Mesenchymal stem cell (in vitro differentiated cells and primary cell): ENCODE results near the gene GDPD2.

Source experiments
- DNase-seq: peaks from one replicate; pipeline ENCODE4 v3.0.0-alpha.2; 2013
- H2AFZ ChIP-seq: one replicate; pipeline ENCODE4 v1.6.1; 2013; ENCODE audit warnings: low read depth, mild to moderate bottlenecking, control low read depth, inconsistent platforms, low read length, moderate library complexity
- H2AK5ac ChIP-seq: 2 replicates; pipeline ENCODE4 v1.6.1; 2013; ENCODE audit warnings: low read length, moderate library complexity, mild to moderate bottlenecking, inconsistent platforms; ENCODE audit not compliant: severe bottlenecking
- H2BK120ac ChIP-seq: one replicate; pipeline ENCODE4 v1.6.1; 2013; ENCODE audit warnings: low read depth, mild to moderate bottlenecking, inconsistent platforms, low read length, moderate library complexity
- H2BK12ac ChIP-seq, 2 experiments: one replicate each; pipeline ENCODE4 v1.6.1; 2013; ENCODE audit warnings: inconsistent platforms in 2 of 2, low read length in 2 of 2, mild to moderate bottlenecking in 2 of 2, moderate library complexity in 2 of 2, control low read depth in 1 of 2
- H2BK15ac ChIP-seq: one replicate; pipeline ENCODE4 v1.6.1; 2013; ENCODE audit warnings: mild to moderate bottlenecking, low read depth, inconsistent platforms; ENCODE audit not compliant: poor library complexity, severe bottlenecking
- H2BK5ac ChIP-seq: 2 replicates; pipeline ENCODE4 v1.6.1; 2013; ENCODE audit warnings: low read depth, mild to moderate bottlenecking, low read length, control low read depth, inconsistent platforms; ENCODE audit not compliant: poor library complexity, severe bottlenecking
- H3K14ac ChIP-seq, 2 experiments: one replicate each; pipeline ENCODE4 v1.6.1; 2013; ENCODE audit warnings: inconsistent platforms in 2 of 2, low read length in 2 of 2, control low read depth in 1 of 2, mild to moderate bottlenecking in 1 of 2, moderate library complexity in 1 of 2
- H3K18ac ChIP-seq, 2 experiments: one replicate each; pipeline ENCODE4 v1.6.1; 2013; ENCODE audit warnings: inconsistent platforms in 2 of 2, low read length in 2 of 2, control low read depth in 1 of 2, low read depth in 1 of 2, mild to moderate bottlenecking in 1 of 2
- H3K23ac ChIP-seq, 2 experiments: one replicate each; pipeline ENCODE4 v1.6.1; 2013; ENCODE audit warnings: inconsistent platforms in 2 of 2, low read length in 2 of 2, mild to moderate bottlenecking in 2 of 2, moderate library complexity in 2 of 2, control low read depth in 1 of 2
- H3K27ac ChIP-seq: 2 replicates; pipeline ENCODE4 v1.5.1; 2013; ENCODE audit warnings: mild to moderate bottlenecking, moderate library complexity, low read length, control low read depth, inconsistent platforms; ENCODE audit not compliant: poor library complexity, severe bottlenecking
- H3K27me3 ChIP-seq, 2 experiments: 2 replicates each; pipeline versions ENCODE4 v1.6.1 to v1.7.0; 2013; ENCODE audit warnings: low read length in 2 of 2, mild to moderate bottlenecking in 2 of 2, moderate library complexity in 2 of 2, control low read depth in 1 of 2, inconsistent platforms in 1 of 2; ENCODE audit not compliant: control insufficient read depth in 1 of 2, insufficient read depth in 1 of 2
- H3K36me3 ChIP-seq, 2 experiments: 2 replicates each; pipeline versions ENCODE4 v1.6.1 to v1.7.0; 2013; ENCODE audit warnings: low read length in 2 of 2, control low read depth in 1 of 2, inconsistent platforms in 1 of 2, low read depth in 1 of 2, mild to moderate bottlenecking in 1 of 2; ENCODE audit not compliant: insufficient read depth in 2 of 2, control insufficient read depth in 1 of 2
- H3K4ac ChIP-seq, 2 experiments: one replicate each; pipeline ENCODE4 v1.6.1; 2013; ENCODE audit warnings: inconsistent platforms in 2 of 2, low read length in 2 of 2, mild to moderate bottlenecking in 2 of 2, moderate library complexity in 2 of 2, control low read depth in 1 of 2, low read depth in 1 of 2
- H3K4me1 ChIP-seq: 2 replicates; pipeline ENCODE4 v1.6.1; 2013; ENCODE audit warnings: low read depth, low read length, control low read depth; ENCODE audit not compliant: control insufficient read depth, insufficient read depth
- H3K4me2 ChIP-seq: 2 replicates; pipeline ENCODE4 v1.6.1; 2013; ENCODE audit warnings: low read length, mild to moderate bottlenecking, inconsistent platforms; ENCODE audit not compliant: poor library complexity, severe bottlenecking
- H3K4me3 ChIP-seq, 2 experiments: 2 replicates each; pipeline versions ENCODE4 v1.5.1 to v1.7.0; 2013; ENCODE audit warnings: low read length in 2 of 2, mild to moderate bottlenecking in 2 of 2, control low read depth in 1 of 2, low read depth in 1 of 2; ENCODE audit not compliant: insufficient read depth in 1 of 2
- H3K79me1 ChIP-seq: replicated peaks from 2 replicates; pipeline ENCODE4 v1.6.1; 2013; ENCODE audit warnings: mild to moderate bottlenecking, control low read depth, low read length, inconsistent platforms; ENCODE audit not compliant: poor library complexity, severe bottlenecking
- H3K9ac ChIP-seq: 2 replicates; pipeline ENCODE4 v1.7.0; 2013; ENCODE audit warnings: mild to moderate bottlenecking, low read length, moderate library complexity
- H3K9me3 ChIP-seq: 2 replicates; pipeline ENCODE4 v1.7.0; 2013; ENCODE audit warnings: mild to moderate bottlenecking, low read length; ENCODE audit not compliant: control insufficient read depth
- H4K8ac ChIP-seq: one replicate; pipeline ENCODE4 v1.6.1; 2013; ENCODE audit warnings: inconsistent platforms, mild to moderate bottlenecking, low read length, moderate library complexity
- H4K91ac ChIP-seq: one replicate; pipeline ENCODE4 v1.6.1; 2013; ENCODE audit warnings: mild to moderate bottlenecking, low read length, inconsistent platforms
- WGBS: methylation state at CpG from one replicate; pipeline ENCODE4 v1.1.7; 2013; ENCODE audit warnings: mixed read lengths; 5-methylcytosine and 5-hydroxymethylcytosine counted together

Gene GDPD2

GRCh38 chrX:70444946-70445656 is 22.0 kb downstream of the GDPD2 start:
- DNase-seq: no peak
- H2BK15ac ChIP-seq: no peak overlapping the region
- peak overlapping the region; percentile 22 for H3K4me2 ChIP-seq
- no peak overlapping the region for H2BK12ac ChIP-seq
- no peaks in the 10 kb centered on the region for H3K9me3 ChIP-seq
- no peak overlapping the region for H2AFZ ChIP-seq
- no peak overlapping the region for H3K4ac ChIP-seq
- no peaks in the 10 kb centered on the region for H3K79me1 ChIP-seq
- H2BK5ac ChIP-seq: no peak overlapping the region
- H3K4me1 ChIP-seq: peaks cover 2% of the 10 kb centered on the region
- no peak overlapping the region for H2BK120ac ChIP-seq
- peaks cover 39 to 77% of the 10 kb centered on the region in 2 experiments for H3K27me3 ChIP-seq
- H3K4me3 ChIP-seq: no peak overlapping the region
- no peaks in the 10 kb centered on the region for H3K36me3 ChIP-seq
- no peak overlapping the region for H4K91ac ChIP-seq
- no peak overlapping the region for H3K23ac ChIP-seq
- no peak overlapping the region for H3K18ac ChIP-seq
- no peak overlapping the region for H2AK5ac ChIP-seq
- 41% methylated on average over 29 of the region's 61 CpGs for WGBS
- H3K9ac ChIP-seq: no peak overlapping the region
- H3K14ac ChIP-seq: no peak overlapping the region
- H4K8ac ChIP-seq: no peak overlapping the region
- H3K27ac ChIP-seq: no peak overlapping the region

- no peaks in the 10 kb centered on the region for H3K36me3 ChIP-seq
- H2AK5ac ChIP-seq: no peak overlapping the region
- H2BK12ac ChIP-seq: no peak overlapping the region
- no peak overlapping the region for H2BK15ac ChIP-seq
- no peak overlapping the region for H2AFZ ChIP-seq
- no peak overlapping the region for H3K4me2 ChIP-seq
- H4K91ac ChIP-seq: no peak overlapping the region
- no peak for DNase-seq
- no peak overlapping the region for H3K4me3 ChIP-seq
- 93% methylated on average over 8 of the region's 9 CpGs for WGBS
- peaks cover 2% of the 10 kb centered on the region for H3K4me1 ChIP-seq
- no peak overlapping the region for H2BK5ac ChIP-seq
- H3K4ac ChIP-seq: no peak overlapping the region
- H4K8ac ChIP-seq: no peak overlapping the region
- no peak overlapping the region for H3K9ac ChIP-seq
- H3K9me3 ChIP-seq: no peaks in the 10 kb centered on the region
- H3K27me3 ChIP-seq: peaks cover 39 to 77% of the 10 kb centered on the region in 2 experiments
- H3K23ac ChIP-seq: no peak overlapping the region
- no peaks in the 10 kb centered on the region for H3K79me1 ChIP-seq
- no peak overlapping the region for H2BK120ac ChIP-seq
- no peak overlapping the region for H3K14ac ChIP-seq
- no peak overlapping the region for H3K27ac ChIP-seq
- H3K18ac ChIP-seq: no peak overlapping the region
Observed at GRCh38 chrX:70445951-70446350, 22.8 kb downstream of the GDPD2 start.

- Histone ChIP-seq H3K36me3 (no peaks in the 10 kb centered on the region), H3K9ac (no peak overlapping the region), H3K23ac (no peak overlapping the region), H4K8ac (no peak overlapping the region), H4K91ac (no peak overlapping the region), H3K27ac (no peak overlapping the region), H3K14ac (no peak overlapping the region), H2AFZ (no peak overlapping the region), H2AK5ac (no peak overlapping the region), H2BK120ac (no peak overlapping the region), H3K4ac (no peak overlapping the region), H2BK5ac (no peak overlapping the region), H3K9me3 (no peaks in the 10 kb centered on the region), H3K79me1 (no peaks in the 10 kb centered on the region), H3K4me2 (no peak overlapping the region), H3K18ac (no peak overlapping the region), H2BK15ac (no peak overlapping the region), H3K4me3 (no peak overlapping the region), H2BK12ac (no peak overlapping the region), H3K4me1 (peaks cover 2% of the 10 kb centered on the region), H3K27me3 (peaks cover 36 to 73% of the 10 kb centered on the region in 2 experiments)
- 90% methylated on average over 7 of the region's 16 CpGs for WGBS
- no peak for DNase-seq
Observed at GRCh38 chrX:70446380-70447350, 23.6 kb downstream of the GDPD2 start.

GRCh38 chrX:70449457-70449966 is 26.4 kb downstream of the GDPD2 start:
- Histone ChIP-seq H2BK5ac (no peak overlapping the region), H2AK5ac (no peak overlapping the region), H3K18ac (no peak overlapping the region), H2BK15ac (no peak overlapping the region), H3K27me3 (peaks cover 27 to 48% of the 10 kb centered on the region in 2 experiments), H3K27ac (no peak overlapping the region), H3K4me2 (no peak overlapping the region), H3K36me3 (no peaks in the 10 kb centered on the region), H3K9me3 (no peaks in the 10 kb centered on the region), H4K8ac (no peak overlapping the region), H3K4me3 (no peak overlapping the region), H2BK120ac (no peak overlapping the region), H3K4ac (no peak overlapping the region), H3K79me1 (no peaks in the 10 kb centered on the region), H3K23ac (no peak overlapping the region), H2AFZ (no peak overlapping the region), H4K91ac (no peak overlapping the region), H2BK12ac (no peak overlapping the region), H3K4me1 (peaks cover 6% of the 10 kb centered on the region), H3K14ac (no peak overlapping the region), H3K9ac (no peak overlapping the region)
- 90% methylated on average over 5 of the region's 14 CpGs for WGBS
- DNase-seq: no peak
